Parathyroid adenoma (tissue), 2 donors: Measurements from ENCODE around the gene REV1.
A peak's percentile ranks its signal among the peaks of the same experiment; 100 is the strongest.

Experiments
- H2AFZ ChIP-seq: fragments of 300-600 bp; sonication (generic); one replicate; pipeline ENCODE4 v1.7.0; 2017; ENCODE audit warnings: antibody characterized with exemption, mild to moderate bottlenecking
- H3K27ac ChIP-seq: fragments of 300-600 bp; sonication (generic); one replicate; pipeline ENCODE4 v1.7.0; 2017
- H3K27me3 ChIP-seq: fragments of 300-600 bp; sonication (generic); one replicate; pipeline ENCODE4 v1.7.0; 2017; ENCODE audit warnings: low read length; ENCODE audit not compliant: control insufficient read depth, insufficient read depth
- H3K36me3 ChIP-seq: fragments of 300-600 bp; sonication (generic); one replicate; pipeline ENCODE4 v1.7.0; 2017; ENCODE audit warnings: low read length; ENCODE audit not compliant: control insufficient read depth, insufficient read depth
- H3K4me1 ChIP-seq: fragments of 300-600 bp; sonication (generic); one replicate; pipeline ENCODE4 v1.7.0; 2017; ENCODE audit warnings: control low read depth
- H3K4me2 ChIP-seq: fragments of 300-600 bp; sonication (generic); one replicate; pipeline ENCODE4 v1.7.0; 2017; ENCODE audit warnings: low read length
- H3K4me3 ChIP-seq: fragments of 300-600 bp; sonication (generic); one replicate; pipeline ENCODE4 v1.7.0; 2017; ENCODE audit warnings: low read depth, low read length
- H3K79me2 ChIP-seq: fragments of 300-600 bp; sonication (generic); one replicate; pipeline ENCODE4 v1.7.0; 2017; ENCODE audit warnings: control low read depth
- H3K9ac ChIP-seq: fragments of 300-600 bp; sonication (generic); one replicate; pipeline ENCODE4 v1.7.0; 2017; ENCODE audit warnings: mild to moderate bottlenecking
- H3K9me3 ChIP-seq: fragments of 300-600 bp; sonication (generic); one replicate; pipeline ENCODE4 v1.7.0; 2017; ENCODE audit warnings: low read length; ENCODE audit not compliant: control insufficient read depth
- TF ChIP-seq, protein P1 (sequence below): fragments of 300-600 bp; sonication (generic); IDR thresholded peaks from one replicate; pipeline ENCODE4 v1.7.0; 2017; ENCODE audit warnings: antibody characterized with exemption, mild to moderate bottlenecking
- donor health status: primary hyperparathyroidism.

The REV1 gene

DNA sequence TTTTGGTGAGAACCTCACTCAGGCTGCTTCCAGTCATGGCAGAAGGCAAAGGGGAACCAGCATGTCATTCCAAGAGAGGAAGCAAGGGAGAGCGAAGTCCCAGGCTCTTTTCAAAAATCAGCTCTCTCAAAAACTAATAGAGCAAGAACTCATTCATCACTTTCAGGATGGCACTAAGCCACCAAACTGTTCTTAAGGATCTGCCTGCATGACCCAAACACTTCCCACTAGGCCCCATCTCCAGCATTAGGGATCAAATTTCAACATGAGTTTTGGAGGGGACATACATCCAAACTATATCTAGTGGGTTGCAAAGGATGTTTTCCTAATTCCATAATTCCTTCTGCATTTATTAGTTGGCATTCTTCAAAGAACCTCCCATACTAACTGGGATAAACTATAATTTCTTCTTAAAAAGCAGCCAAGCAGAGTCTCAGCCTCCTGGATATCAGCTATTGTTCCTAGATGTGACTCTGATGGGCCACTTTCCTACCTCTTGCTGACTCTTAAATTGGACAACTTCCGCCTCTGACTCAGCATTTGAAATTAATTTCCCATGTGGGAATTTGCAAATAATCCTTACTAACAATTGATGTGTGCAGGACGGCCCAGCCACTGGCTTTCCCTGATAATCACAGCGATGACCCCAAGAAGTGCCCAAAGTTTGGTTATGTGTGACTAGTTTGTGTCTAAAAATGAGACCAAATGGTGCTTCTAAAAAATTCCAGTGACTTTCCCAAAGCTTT lies 5.5 kb upstream of the REV1 start:
- H3K36me3 ChIP-seq: no peaks in the 10 kb centered on the region
- no peaks in the 10 kb centered on the region for H3K27me3 ChIP-seq
- H3K4me2 ChIP-seq: no peak overlapping the region
- H3K79me2 ChIP-seq: no peaks in the 10 kb centered on the region
- H3K9ac ChIP-seq: no peak overlapping the region
- no peak overlapping the region for H3K27ac ChIP-seq
- H2AFZ ChIP-seq: no peak overlapping the region
- peaks cover 5% of the 10 kb centered on the region for H3K4me1 ChIP-seq
- no peak overlapping the region for H3K4me3 ChIP-seq
- no peaks in the 10 kb centered on the region for H3K9me3 ChIP-seq
- TF ChIP-seq, protein P1, sequence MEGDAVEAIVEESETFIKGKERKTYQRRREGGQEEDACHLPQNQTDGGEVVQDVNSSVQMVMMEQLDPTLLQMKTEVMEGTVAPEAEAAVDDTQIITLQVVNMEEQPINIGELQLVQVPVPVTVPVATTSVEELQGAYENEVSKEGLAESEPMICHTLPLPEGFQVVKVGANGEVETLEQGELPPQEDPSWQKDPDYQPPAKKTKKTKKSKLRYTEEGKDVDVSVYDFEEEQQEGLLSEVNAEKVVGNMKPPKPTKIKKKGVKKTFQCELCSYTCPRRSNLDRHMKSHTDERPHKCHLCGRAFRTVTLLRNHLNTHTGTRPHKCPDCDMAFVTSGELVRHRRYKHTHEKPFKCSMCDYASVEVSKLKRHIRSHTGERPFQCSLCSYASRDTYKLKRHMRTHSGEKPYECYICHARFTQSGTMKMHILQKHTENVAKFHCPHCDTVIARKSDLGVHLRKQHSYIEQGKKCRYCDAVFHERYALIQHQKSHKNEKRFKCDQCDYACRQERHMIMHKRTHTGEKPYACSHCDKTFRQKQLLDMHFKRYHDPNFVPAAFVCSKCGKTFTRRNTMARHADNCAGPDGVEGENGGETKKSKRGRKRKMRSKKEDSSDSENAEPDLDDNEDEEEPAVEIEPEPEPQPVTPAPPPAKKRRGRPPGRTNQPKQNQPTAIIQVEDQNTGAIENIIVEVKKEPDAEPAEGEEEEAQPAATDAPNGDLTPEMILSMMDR: no peak

DNA sequence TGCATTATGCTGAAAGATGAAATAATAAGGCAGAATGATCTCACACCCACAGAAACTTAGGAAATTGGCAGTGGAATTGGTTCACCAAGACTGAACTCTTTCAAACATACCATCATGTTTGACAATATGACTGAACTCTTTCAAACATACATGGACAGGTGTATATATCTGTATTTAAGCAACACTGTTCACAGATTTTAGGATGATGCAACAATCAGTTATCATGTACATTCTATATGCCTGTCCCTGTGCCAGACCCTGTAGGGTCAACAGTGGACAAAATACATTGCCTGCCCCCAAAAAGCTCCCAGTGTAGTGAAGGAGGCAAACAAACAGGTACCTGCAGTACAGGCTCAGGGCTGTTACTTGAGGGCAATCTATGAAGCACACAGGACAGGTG lies 2.9 kb upstream of the REV1 start:
- no peak overlapping the region for H3K4me3 ChIP-seq
- H3K79me2 ChIP-seq: peaks cover 9% of the 10 kb centered on the region
- H2AFZ ChIP-seq: no peak overlapping the region
- no peaks in the 10 kb centered on the region for H3K27me3 ChIP-seq
- H3K36me3 ChIP-seq: no peaks in the 10 kb centered on the region
- TF ChIP-seq, protein P1: no peak
- H3K4me1 ChIP-seq: peaks cover 9% of the 10 kb centered on the region
- H3K9me3 ChIP-seq: no peaks in the 10 kb centered on the region
- no peak overlapping the region for H3K4me2 ChIP-seq
- H3K9ac ChIP-seq: no peak overlapping the region
- no peak overlapping the region for H3K27ac ChIP-seq

DNA sequence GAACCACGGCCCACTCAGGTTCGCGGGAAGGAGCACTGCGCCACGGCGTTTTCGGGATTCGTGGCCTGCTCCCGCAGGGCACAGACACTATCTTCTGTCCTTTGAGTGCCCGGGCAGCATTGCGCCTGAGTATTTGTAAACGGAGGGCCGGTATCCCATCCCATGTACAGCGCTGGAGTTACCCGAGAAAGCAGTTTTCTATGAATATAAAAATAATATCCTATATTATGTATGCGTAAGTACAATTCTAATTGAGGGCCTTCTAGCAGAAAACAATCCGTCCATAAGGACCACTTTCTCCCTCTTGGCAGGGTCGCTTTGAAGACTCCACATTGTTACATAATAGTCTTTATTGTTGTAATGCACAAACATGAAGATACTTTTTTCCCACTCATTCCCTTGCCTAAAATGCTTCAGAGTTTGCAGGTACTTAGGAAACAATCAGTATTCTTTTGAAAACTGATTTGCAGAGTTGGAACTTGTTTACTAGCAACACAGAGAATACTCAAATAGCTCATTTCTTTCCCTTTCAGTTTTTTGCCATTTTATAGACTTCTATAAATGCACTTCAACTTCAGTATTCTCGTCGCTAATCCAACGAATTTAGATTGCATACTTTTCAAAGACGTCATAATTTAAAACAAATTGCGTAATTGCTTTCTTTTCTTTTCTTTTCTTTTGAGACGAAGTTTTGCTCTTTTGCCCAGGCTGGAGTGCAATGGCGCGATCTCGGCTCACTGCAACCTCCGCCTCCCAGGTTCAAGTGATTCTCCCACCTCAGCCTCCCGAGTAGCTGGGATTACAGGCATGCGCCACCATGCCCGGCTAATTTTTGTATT lies 1.0 kb upstream of the REV1 start:
- peaks cover 10% of the 10 kb centered on the region for H3K4me1 ChIP-seq
- H3K27ac ChIP-seq: peak overlapping the region; percentile 87
- H2AFZ ChIP-seq: peak overlapping the region; percentile 100
- peaks cover 21% of the 10 kb centered on the region for H3K79me2 ChIP-seq
- no peak overlapping the region for H3K9ac ChIP-seq
- no peaks in the 10 kb centered on the region for H3K36me3 ChIP-seq
- peak overlapping the region; percentile 60 for H3K4me3 ChIP-seq
- H3K9me3 ChIP-seq: no peaks in the 10 kb centered on the region
- TF ChIP-seq, protein P1: no peak
- peak overlapping the region; percentile 56 for H3K4me2 ChIP-seq
- H3K27me3 ChIP-seq: no peaks in the 10 kb centered on the region

DNA sequence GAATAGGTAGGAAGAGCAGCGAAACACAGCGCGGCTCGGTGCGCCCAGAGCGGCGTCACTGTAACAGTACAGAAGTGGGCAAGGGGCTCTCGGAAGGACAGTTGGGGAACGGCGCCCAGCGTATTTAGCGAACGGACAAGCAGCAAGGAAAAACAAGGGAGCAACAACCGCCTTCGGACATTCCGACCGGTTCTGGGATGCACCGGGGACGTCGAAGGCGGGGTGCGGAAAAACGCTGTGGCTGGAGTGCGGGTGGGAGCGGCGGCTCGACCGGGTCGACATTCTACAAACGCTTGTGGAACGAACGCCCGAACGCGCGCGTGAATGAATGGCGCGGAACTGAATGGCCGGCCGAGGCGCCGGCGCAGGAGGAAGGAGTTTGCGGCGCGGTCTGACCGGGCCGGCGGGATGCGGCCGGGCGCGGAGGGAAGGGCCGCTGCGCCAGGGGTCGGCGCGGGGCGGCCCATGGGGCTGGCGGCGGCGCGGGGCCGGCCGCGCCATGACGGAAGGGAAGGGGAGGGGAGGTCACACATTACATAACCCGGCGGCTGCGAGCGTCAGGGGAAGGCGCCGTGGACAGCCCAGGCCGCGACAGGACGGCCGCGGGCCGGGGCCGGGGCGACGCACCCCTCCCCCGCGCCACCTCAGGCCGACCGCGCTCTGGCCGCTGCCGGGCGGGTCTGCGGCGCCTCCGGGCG lies 605 bp downstream of the REV1 start:
- H3K9me3 ChIP-seq: no peaks in the 10 kb centered on the region
- peak overlapping the region; percentile 86 for H2AFZ ChIP-seq
- TF ChIP-seq, protein P1: no peak
- H3K4me2 ChIP-seq: peak overlapping the region; percentile 78
- peaks cover 33% of the 10 kb centered on the region for H3K79me2 ChIP-seq
- H3K4me3 ChIP-seq: peak overlapping the region; percentile 60
- peak overlapping the region; percentile 57 for H3K9ac ChIP-seq
- H3K4me1 ChIP-seq: peaks cover 11% of the 10 kb centered on the region
- H3K27ac ChIP-seq: peak overlapping the region; percentile 87
- no peaks in the 10 kb centered on the region for H3K27me3 ChIP-seq
- H3K36me3 ChIP-seq: no peaks in the 10 kb centered on the region
